ENCODE data around the gene CAPN9. TPM values are rescaled to one million over a fixed set of nuclear protein-coding genes. Genes with fewer than 3 reads are reported as not detected.

CAPN9 gene
- total and polyA plus RNA-seq, 12 donors, result 0.48 to 5.1 (median 1.1) TPM; not detected in 2

DNA sequence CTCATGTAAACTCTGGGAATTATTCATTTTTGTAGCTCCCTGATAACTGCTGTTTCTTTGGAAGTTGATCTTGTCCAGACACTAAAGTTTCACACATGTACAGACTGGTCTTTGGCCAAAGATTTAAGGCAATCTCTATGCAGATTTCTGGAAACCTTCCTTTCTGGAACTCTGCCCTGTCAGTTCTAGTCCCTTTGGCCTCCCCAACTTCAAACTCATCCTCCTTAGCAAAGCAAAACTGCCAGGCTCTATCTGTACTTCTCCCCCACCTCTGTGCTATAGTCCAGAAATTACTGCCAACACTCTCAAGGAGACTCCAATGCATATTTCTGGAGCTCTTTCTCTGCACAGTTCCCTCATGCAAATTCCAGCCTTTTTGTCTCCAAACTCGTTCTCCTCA is 84.6 kb downstream of the CAPN9 start:
- WGBS, 4 donors, result 48 to 75% (median 63%) methylated on average over 1 of the region's 1 CpG
- H3K4me1 ChIP-seq (replicated peaks in 1 of 2), result peaks cover 0 to 5% of the 10 kb centered on the region in 2 donors

DNA sequence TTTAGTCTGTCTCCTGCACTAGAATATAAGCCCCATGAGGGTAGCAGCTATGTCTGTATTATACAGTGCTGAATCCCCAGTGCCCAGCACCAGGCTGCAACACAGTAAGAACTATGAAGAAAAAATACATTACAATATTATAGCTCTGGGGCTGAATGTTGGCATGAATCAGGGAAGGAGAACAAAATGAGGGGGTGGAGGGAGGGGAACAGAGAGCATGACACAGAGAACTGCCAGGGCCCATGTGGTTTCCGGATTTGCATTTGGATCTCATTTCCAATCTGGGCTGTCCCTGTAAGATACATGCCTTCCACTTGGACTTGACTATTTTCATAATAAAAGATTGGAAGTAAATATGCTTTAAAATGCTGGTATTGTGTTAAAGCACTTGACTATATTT is 85.3 kb downstream of the CAPN9 start:
- no peak for DNase-seq

More for the DNA sequence above, 84.6 kb downstream of the CAPN9 start:
- Histone ChIP-seq H3K4me3 (no peak overlapping the region), H3K27ac (no peak overlapping the region), H3K27me3 (no peaks in the 10 kb centered on the region), H3K9me3 (replicated peaks in 1 of 3) (no peaks in the 10 kb centered on the region), H3K36me3 (replicated peaks in 1 of 2) (no peaks in the 10 kb centered on the region)
- TF ChIP-seq, protein P1, sequence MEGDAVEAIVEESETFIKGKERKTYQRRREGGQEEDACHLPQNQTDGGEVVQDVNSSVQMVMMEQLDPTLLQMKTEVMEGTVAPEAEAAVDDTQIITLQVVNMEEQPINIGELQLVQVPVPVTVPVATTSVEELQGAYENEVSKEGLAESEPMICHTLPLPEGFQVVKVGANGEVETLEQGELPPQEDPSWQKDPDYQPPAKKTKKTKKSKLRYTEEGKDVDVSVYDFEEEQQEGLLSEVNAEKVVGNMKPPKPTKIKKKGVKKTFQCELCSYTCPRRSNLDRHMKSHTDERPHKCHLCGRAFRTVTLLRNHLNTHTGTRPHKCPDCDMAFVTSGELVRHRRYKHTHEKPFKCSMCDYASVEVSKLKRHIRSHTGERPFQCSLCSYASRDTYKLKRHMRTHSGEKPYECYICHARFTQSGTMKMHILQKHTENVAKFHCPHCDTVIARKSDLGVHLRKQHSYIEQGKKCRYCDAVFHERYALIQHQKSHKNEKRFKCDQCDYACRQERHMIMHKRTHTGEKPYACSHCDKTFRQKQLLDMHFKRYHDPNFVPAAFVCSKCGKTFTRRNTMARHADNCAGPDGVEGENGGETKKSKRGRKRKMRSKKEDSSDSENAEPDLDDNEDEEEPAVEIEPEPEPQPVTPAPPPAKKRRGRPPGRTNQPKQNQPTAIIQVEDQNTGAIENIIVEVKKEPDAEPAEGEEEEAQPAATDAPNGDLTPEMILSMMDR (IDR thresholded peaks at IDR 0.05), result no peak
- no peak for TF ChIP-seq POLR2A (IDR thresholded peaks at IDR 0.05)
- intact Hi-C loops (cut with DNase I), result no loop called here
- no peak for DNase-seq

DNA sequence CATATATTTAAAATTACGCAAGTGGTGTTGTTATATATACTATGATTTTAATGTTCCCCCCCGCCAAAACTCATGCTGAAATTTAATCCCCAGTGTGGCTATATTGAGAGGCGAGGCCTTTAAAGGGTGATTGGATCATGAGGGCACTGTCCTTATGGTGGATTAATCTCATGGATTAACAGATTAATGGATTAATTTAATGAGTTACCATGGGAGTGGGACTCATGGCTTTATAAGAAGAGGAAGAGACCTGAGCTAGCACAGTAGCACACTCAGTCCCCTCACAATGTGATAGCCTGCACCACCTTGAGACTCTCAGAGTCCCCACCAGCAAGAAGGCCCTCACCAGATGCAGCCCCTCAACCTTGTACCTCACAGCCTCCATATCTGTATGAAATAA is 86.3 kb downstream of the CAPN9 start:
- H3K9me3 ChIP-seq (replicated peaks in 1 of 3), result no peaks in the 10 kb centered on the region
- H3K36me3 ChIP-seq (replicated peaks in 1 of 2), result peaks cover 0 to 2% of the 10 kb centered on the region in 2 donors
- no peak overlapping the region for H3K4me3 ChIP-seq
- H3K27me3 ChIP-seq, result no peaks in the 10 kb centered on the region
- DNase-seq, result no peak
- WGBS, 4 donors, result 82 to 97% (median 87%) methylated on average over 3 of the region's 3 CpGs
- no peak for TF ChIP-seq POLR2A (IDR thresholded peaks at IDR 0.05)
- TF ChIP-seq, protein P1 (IDR thresholded peaks at IDR 0.05), result no peak
- no peaks in the 10 kb centered on the region for H3K4me1 ChIP-seq (replicated peaks in 1 of 2)
- intact Hi-C loops (cut with DNase I), result no loop called here
- H3K27ac ChIP-seq, result no peak overlapping the region

More for the DNA sequence above, 85.3 kb downstream of the CAPN9 start:
- Histone ChIP-seq H3K36me3 (replicated peaks in 1 of 2) (no peaks in the 10 kb centered on the region), H3K4me1 (replicated peaks in 1 of 2) (no peaks in the 10 kb centered on the region), H3K27me3 (no peaks in the 10 kb centered on the region), H3K27ac (no peak overlapping the region), H3K9me3 (replicated peaks in 1 of 3) (no peaks in the 10 kb centered on the region), H3K4me3 (no peak overlapping the region)
- 45 to 69% (median 69%) methylated on average over 1 of the region's 1 CpG for WGBS, 4 donors
- TF ChIP-seq, protein P1 (IDR thresholded peaks at IDR 0.05), result no peak
- no peak for TF ChIP-seq POLR2A (IDR thresholded peaks at IDR 0.05)
- intact Hi-C loops (cut with DNase I), result no loop called here

DNA sequence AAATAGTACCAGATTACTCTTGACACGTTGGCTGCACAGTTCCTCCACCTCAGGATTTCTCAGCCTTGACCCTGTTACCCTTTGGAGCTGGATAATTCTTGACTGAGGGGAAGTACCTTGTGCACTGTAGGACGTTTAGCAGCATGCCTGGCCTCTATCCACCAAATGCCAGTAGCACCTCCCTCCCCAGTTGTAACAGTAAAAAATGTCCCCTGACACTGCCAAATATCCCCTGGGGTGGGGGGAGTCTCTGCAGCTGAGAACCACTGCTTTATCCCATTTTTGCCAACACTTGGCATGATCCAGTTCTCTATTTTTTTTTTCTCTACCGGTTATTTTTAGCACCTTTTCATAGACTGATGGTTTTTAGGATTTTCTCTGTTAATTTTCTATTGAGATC is 87.1 kb downstream of the CAPN9 start:
- intact Hi-C loops (cut with DNase I), result no loop called here
- Histone ChIP-seq H3K4me1 (replicated peaks in 1 of 2) (no peaks in the 10 kb centered on the region), H3K9me3 (replicated peaks in 1 of 3) (no peaks in the 10 kb centered on the region), H3K4me3 (no peak overlapping the region), H3K27ac (no peak overlapping the region), H3K36me3 (replicated peaks in 1 of 2) (peaks cover 0 to 10% of the 10 kb centered on the region in 2 donors), H3K27me3 (no peaks in the 10 kb centered on the region)
- TF ChIP-seq, protein P1 (IDR thresholded peaks at IDR 0.05), result no peak
- no peak for TF ChIP-seq POLR2A (IDR thresholded peaks at IDR 0.05)
- no peak for DNase-seq
- WGBS, 4 donors, result 27 to 50% (median 38%) methylated on average over 3 of the region's 3 CpGs

All from adrenal gland (tissue), 12 donors.